ENCODE results near the gene ADCY9.
A peak's percentile ranks its signal among the peaks of the same experiment; 100 is the strongest.
"Not testable (repeated sequence)": the region's sequence is repeated elsewhere in the genome, so short reads cannot be mapped to it uniquely, and the experiment has no call there.

The ADCY9 gene

DNA sequence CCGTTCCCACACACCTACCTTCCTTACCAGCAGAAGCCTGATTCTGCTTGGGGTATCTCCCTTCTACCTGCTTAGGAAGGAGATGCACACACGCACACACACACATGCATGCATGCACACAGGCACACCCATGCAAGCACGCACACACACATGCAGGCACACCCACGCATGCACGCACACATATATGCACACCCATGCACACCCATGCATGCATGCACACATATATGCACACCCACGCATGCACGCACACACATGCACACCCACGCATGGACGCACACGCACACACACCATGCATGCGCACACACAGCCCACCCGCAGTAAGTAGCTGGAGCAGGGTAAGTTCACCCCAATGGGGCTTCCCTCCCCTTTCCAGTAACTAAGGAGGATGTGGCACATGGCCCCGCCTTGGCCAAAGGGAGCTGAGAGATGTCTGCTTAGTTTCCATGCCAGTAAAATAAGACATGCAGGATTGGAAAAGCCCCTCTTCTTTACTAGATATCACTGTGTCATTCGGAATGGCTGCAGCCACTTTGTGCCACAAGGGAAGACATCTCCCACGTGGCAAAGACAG, 33.7 kb downstream of the ADCY9 start:
- H3K27me3 Mint-ChIP-seq (ENCODE audit: low read depth, poor library complexity), result peaks cover 4% of the 10 kb centered on the region
- no peak overlapping the region for H3K27ac Mint-ChIP-seq
- peaks cover 8% of the 10 kb centered on the region for H3K9me3 Mint-ChIP-seq
- no peak for TF ChIP-seq CTCF (IDR thresholded peaks at IDR 0.05)
- no peak for DNase-seq
- peaks cover 26% of the 10 kb centered on the region for H3K4me1 Mint-ChIP-seq
- H3K36me3 Mint-ChIP-seq (ENCODE audit: low read depth), result peaks cover 5% of the 10 kb centered on the region
- no peak overlapping the region for H3K4me3 Mint-ChIP-seq

DNA sequence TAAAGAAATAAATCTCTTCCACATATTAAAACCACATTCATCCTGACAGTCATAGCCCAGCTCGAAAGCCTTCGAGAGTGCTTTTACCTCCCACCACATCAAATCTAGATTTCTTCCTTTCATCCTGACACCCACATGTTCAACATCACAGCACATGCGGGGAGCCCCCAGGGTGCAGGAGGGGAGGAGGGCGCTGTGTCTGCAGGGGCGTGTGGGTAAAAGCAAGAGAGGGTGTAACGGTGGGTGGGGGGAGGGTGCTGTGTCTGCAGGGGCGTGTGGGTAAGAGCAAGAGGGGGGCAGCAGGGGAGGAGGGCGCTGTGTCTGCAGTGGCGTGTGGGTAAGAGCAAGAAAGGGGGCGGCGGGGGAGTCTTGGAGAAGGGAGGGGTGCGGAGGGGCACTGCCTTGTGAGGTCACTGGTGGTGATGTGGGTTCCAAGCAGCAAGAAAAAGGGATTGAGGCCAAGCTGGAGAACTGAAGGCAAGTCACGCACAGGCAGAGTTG, 34.7 kb downstream of the ADCY9 start:
- peaks cover 26% of the 10 kb centered on the region for H3K4me1 Mint-ChIP-seq
- peaks cover 4% of the 10 kb centered on the region for H3K27me3 Mint-ChIP-seq (ENCODE audit: low read depth, poor library complexity)
- peaks cover 5% of the 10 kb centered on the region for H3K36me3 Mint-ChIP-seq (ENCODE audit: low read depth)
- no peak for DNase-seq
- H3K27ac Mint-ChIP-seq, result no peak overlapping the region
- TF ChIP-seq CTCF (IDR thresholded peaks at IDR 0.05), result no peak
- peaks cover 8% of the 10 kb centered on the region for H3K9me3 Mint-ChIP-seq
- no peak overlapping the region for H3K4me3 Mint-ChIP-seq

DNA sequence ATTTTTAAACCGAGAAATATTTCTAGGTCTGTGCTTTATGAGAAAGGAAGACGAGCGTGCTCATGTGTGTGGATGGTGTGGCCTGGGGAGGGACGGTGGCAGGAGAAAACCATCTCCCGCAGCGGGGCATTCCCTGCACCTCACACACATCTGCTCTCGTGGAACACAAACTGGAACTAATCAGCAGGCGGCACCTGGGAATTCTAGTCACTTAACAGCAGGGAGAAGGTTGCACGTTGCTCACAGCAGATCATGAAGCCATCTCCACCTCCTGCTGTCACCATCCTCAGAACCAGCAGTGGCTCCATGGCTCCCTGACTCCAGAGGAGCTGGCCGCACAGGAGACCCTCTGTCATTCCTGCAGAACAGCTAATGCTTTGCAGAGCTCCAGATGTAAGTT, 35.2 kb downstream of the ADCY9 start:
- peaks cover 4% of the 10 kb centered on the region for H3K27me3 Mint-ChIP-seq (ENCODE audit: low read depth, poor library complexity)
- H3K27ac Mint-ChIP-seq, result no peak overlapping the region
- no peak for DNase-seq
- no peak for TF ChIP-seq CTCF (IDR thresholded peaks at IDR 0.05)
- peaks cover 5% of the 10 kb centered on the region for H3K36me3 Mint-ChIP-seq (ENCODE audit: low read depth)
- peak overlapping the region; percentile 45 for H3K4me3 Mint-ChIP-seq
- H3K4me1 Mint-ChIP-seq, result peaks cover 24% of the 10 kb centered on the region
- H3K9me3 Mint-ChIP-seq, result peaks cover 8% of the 10 kb centered on the region

- peaks cover 2% of the 10 kb centered on the region for H3K27me3 Mint-ChIP-seq (ENCODE audit: low read depth, poor library complexity)
- H3K4me3 Mint-ChIP-seq, result no peak overlapping the region
- H3K4me1 Mint-ChIP-seq, result peaks cover 17% of the 10 kb centered on the region
- no peak for DNase-seq
- no peak for TF ChIP-seq CTCF (IDR thresholded peaks at IDR 0.05)
- no peak overlapping the region for H3K27ac Mint-ChIP-seq
- no peaks in the 10 kb centered on the region for H3K9me3 Mint-ChIP-seq
- H3K36me3 Mint-ChIP-seq (ENCODE audit: low read depth), result no peaks in the 10 kb centered on the region
Observed at GRCh38 chr16:4077174-4077649, 39.0 kb downstream of the ADCY9 start.

DNA sequence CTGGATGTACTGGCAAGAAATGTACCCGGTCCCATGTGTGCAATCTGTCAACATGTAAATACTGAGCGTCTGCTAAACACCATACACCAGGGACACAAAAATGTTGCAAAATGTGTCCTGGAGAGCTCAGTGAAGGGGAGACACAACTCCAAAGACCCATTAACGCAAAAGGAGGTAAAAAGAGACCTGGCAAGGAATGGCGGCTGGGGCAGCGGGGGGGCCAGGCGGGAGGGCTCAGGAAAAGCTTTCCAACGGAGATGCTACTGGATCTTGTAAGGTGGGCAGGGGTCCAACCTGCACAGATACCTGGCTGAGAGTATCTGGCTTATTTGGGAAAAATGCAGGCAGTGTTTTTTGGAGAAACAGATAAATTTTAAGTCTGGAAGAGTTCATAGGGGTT, 40.7 kb downstream of the ADCY9 start:
- no peak overlapping the region for H3K4me3 Mint-ChIP-seq
- no peaks in the 10 kb centered on the region for H3K9me3 Mint-ChIP-seq
- TF ChIP-seq CTCF (IDR thresholded peaks at IDR 0.05), result no peak
- no peak for DNase-seq
- H3K4me1 Mint-ChIP-seq, result peaks cover under 1% of the 10 kb centered on the region
- H3K27me3 Mint-ChIP-seq (ENCODE audit: low read depth, poor library complexity), result peaks cover 2% of the 10 kb centered on the region
- H3K27ac Mint-ChIP-seq, result no peak overlapping the region
- H3K36me3 Mint-ChIP-seq (ENCODE audit: low read depth), result no peaks in the 10 kb centered on the region

DNA sequence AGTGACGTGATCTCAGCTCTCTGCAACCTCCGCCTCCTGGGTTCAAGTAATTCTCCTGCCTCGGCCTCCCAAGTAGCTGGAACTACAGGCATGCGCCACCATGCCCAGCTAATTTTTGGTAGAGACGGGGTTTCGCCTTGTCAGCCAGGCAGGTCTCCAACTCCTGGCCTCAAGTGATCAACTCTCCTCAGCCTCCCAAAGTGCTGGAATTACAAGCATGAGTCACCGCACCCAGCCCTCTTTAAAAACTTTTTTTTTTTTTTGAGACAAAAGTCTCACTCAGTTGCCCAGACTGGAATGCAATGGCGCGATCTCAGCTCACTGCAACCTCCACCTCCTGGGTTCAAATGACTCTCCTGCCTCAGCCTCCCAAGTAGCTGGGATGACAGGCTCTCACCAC, 43.1 kb downstream of the ADCY9 start:
- H3K4me3 Mint-ChIP-seq; H3K9me3 Mint-ChIP-seq; H3K27me3 Mint-ChIP-seq (ENCODE audit: low read depth, poor library complexity); H3K4me1 Mint-ChIP-seq; DNase-seq; H3K36me3 Mint-ChIP-seq (ENCODE audit: low read depth); H3K27ac Mint-ChIP-seq: not testable (repeated sequence)
